Neutrophil (primary cell): ENCODE data around the gene PADI2.

Source experiments
- H3K27ac ChIP-seq: fragments of 200-600 bp; sonication (generic); 2 replicates; pipeline ENCODE4 v1.5.1; 2016; ENCODE audit warnings: mild to moderate bottlenecking, moderate library complexity
- H3K27me3 ChIP-seq: fragments of 200-600 bp; sonication (generic); 2 replicates; pipeline ENCODE4 v1.6.0; 2016; ENCODE audit warnings: mild to moderate bottlenecking
- H3K36me3 ChIP-seq: fragments of 200-600 bp; sonication (generic); 2 replicates; pipeline ENCODE4 v1.5.1; 2017
- H3K4me1 ChIP-seq, 2 experiments: fragments of 200-600 bp in 1 of 2; sonication (generic) in 1 of 2; 1 replicate in 1 of 2; 2 replicates in 1 of 2; pipeline versions ENCODE4 v1.5.1 to v1.6.1; 2013 to 2016; ENCODE audit warnings: low read depth in 1 of 2, low read length in 1 of 2, mild to moderate bottlenecking in 1 of 2, moderate library complexity in 1 of 2; ENCODE audit not compliant: control insufficient read depth in 1 of 2, insufficient read depth in 1 of 2
- H3K4me3 ChIP-seq, 2 experiments: fragments of 200-600 bp in 1 of 2; sonication (generic) in 1 of 2; 1 replicate in 1 of 2; 2 replicates in 1 of 2; pipeline ENCODE4 v1.5.1; 2013 to 2016; ENCODE audit warnings: low read depth in 1 of 2, low read length in 1 of 2, mild to moderate bottlenecking in 1 of 2, moderate library complexity in 1 of 2
- H3K9me3 ChIP-seq: fragments of 200-600 bp; sonication (generic); 2 replicates; pipeline ENCODE4 v1.5.1; 2016
- CTCF ChIP-seq: fragments of 200-600 bp; sonication (generic); IDR thresholded peaks from 2 replicates; pipeline ENCODE4 v1.5.1; 2016; ENCODE audit warnings: antibody characterized with exemption

PADI2 gene

GRCh38 chr1:17112076-17112475 lies 7.2 kb downstream of the PADI2 start:
- no peak overlapping the region for H3K4me3 ChIP-seq
- H3K36me3 ChIP-seq: peaks cover 89% of the 10 kb centered on the region
- no peak for TF ChIP-seq CTCF

DNA sequence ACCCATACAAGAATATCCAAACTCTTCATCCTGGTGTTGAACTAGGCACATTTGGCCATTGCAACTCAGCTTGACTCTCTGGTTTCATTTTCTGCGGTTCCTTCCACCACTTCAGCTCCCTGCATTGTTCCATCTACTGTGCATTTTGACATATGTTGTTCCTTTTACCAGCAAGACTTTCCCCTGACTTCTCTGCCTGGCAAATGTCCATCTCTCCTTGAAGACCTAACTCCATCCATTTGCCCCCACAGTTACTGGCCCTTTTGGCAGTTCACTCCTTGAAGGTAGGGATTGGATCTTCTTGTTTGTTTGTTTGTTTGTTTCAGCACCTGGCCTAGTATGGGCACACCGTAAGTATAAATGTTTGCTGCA lies 8.7 kb downstream of the PADI2 start:
- Histone ChIP-seq H3K9me3 (no peaks in the 10 kb centered on the region), H3K27me3 (no peaks in the 10 kb centered on the region), H3K36me3 (peaks cover 85% of the 10 kb centered on the region), H3K4me1 (peaks cover 72 to 79% of the 10 kb centered on the region in 2 experiments), H3K4me3 (no peak overlapping the region), H3K27ac (peak overlapping the region; percentile 64)
- no peak for TF ChIP-seq CTCF

More at GRCh38 chr1:17112076-17112475, 7.2 kb downstream of the PADI2 start:
- H3K4me1 ChIP-seq: peaks cover 72 to 79% of the 10 kb centered on the region in 2 experiments
- no peaks in the 10 kb centered on the region for H3K9me3 ChIP-seq
- H3K27ac ChIP-seq: peak overlapping the region; percentile 64
- no peaks in the 10 kb centered on the region for H3K27me3 ChIP-seq

- H3K4me3 ChIP-seq: no peak overlapping the region
- no peak for TF ChIP-seq CTCF
- no peaks in the 10 kb centered on the region for H3K27me3 ChIP-seq
- H3K36me3 ChIP-seq: peaks cover 85% of the 10 kb centered on the region
- peaks cover 67 to 75% of the 10 kb centered on the region in 2 experiments for H3K4me1 ChIP-seq
- H3K27ac ChIP-seq: peak overlapping the region; percentile 64
- H3K9me3 ChIP-seq: no peaks in the 10 kb centered on the region
Observed at GRCh38 chr1:17109892-17110554, 9.2 kb downstream of the PADI2 start.

- no peak overlapping the region for H3K4me3 ChIP-seq
- H3K4me1 ChIP-seq: peaks cover 54 to 62% of the 10 kb centered on the region in 2 experiments
- no peaks in the 10 kb centered on the region for H3K27me3 ChIP-seq
- H3K9me3 ChIP-seq: no peaks in the 10 kb centered on the region
- peaks cover 83% of the 10 kb centered on the region for H3K36me3 ChIP-seq
- TF ChIP-seq CTCF: no peak
- H3K27ac ChIP-seq: peak overlapping the region; percentile 44
Observed at GRCh38 chr1:17108786-17109185, 10.5 kb downstream of the PADI2 start.

- no peaks in the 10 kb centered on the region for H3K27me3 ChIP-seq
- no peaks in the 10 kb centered on the region for H3K9me3 ChIP-seq
- peak overlapping the region; percentile 27 for H3K27ac ChIP-seq
- H3K36me3 ChIP-seq: peaks cover 83% of the 10 kb centered on the region
- TF ChIP-seq CTCF: no peak
- peaks cover 50 to 58% of the 10 kb centered on the region in 2 experiments for H3K4me1 ChIP-seq
- H3K4me3 ChIP-seq: no peak overlapping the region
Observed at GRCh38 chr1:17108360-17108759, 10.9 kb downstream of the PADI2 start.
